SK-N-SH treated with all-trans-retinoic acid at 6 μM for 48 hours (cell line): ENCODE data around the gene FGF14.

Experiments
- ATAC-seq: fragments of 200-7000 bp; cut with Tn5 transposase; 3 replicates; pipeline ENCODE4 v1.9.1; 2020; ENCODE audit warnings: mild to moderate bottlenecking, moderate library complexity
- BACH2 ChIP-seq: fragments of 250-450 bp; sonication (Bioruptor Pico); IDR thresholded peaks from 2 replicates; pipeline ENCODE4 v1.9.0; 2021; ENCODE audit warnings: mild to moderate bottlenecking, borderline replicate concordance
- CREB5 ChIP-seq: fragments of 250-450 bp; sonication (Bioruptor Pico); IDR thresholded peaks from 2 replicates; pipeline ENCODE4 v1.5.1; 2020; ENCODE audit warnings: low read depth, mild to moderate bottlenecking, moderate library complexity
- CSDC2 ChIP-seq: fragments of 250-450 bp; sonication (Bioruptor Pico); IDR thresholded peaks from 2 replicates; pipeline ENCODE4 v1.5.0; 2020; ENCODE audit warnings: mild to moderate bottlenecking, moderate library complexity
- CSRNP3 ChIP-seq: fragments of 250-450 bp; sonication (Bioruptor Pico); IDR thresholded peaks from 2 replicates; pipeline ENCODE4 v1.5.1; 2021; ENCODE audit warnings: mild to moderate bottlenecking, moderate library complexity
- ESRRG ChIP-seq: fragments of 250-450 bp; sonication (Bioruptor Pico); IDR thresholded peaks from 2 replicates; pipeline ENCODE4 v1.6.1; 2021; ENCODE audit warnings: mild to moderate bottlenecking
- GLIS3 ChIP-seq: fragments of 250-450 bp; sonication (Bioruptor Pico); IDR thresholded peaks from 2 replicates; pipeline ENCODE4 v1.5.0; 2020; ENCODE audit warnings: mild to moderate bottlenecking, moderate library complexity
- OSR1 ChIP-seq: fragments of 250-450 bp; sonication (Bioruptor Pico); IDR thresholded peaks from 2 replicates; pipeline ENCODE4 v1.8.0; 2022; ENCODE audit warnings: moderate library complexity, mild to moderate bottlenecking, inconsistent platforms
- POU6F1 ChIP-seq: fragments of 250-450 bp; sonication (Bioruptor Pico); IDR thresholded peaks from 2 replicates; pipeline ENCODE4 v1.8.0; 2021; ENCODE audit warnings: low read depth, mild to moderate bottlenecking, moderate library complexity, borderline replicate concordance
- PPARA ChIP-seq: fragments of 250-450 bp; sonication (Bioruptor Pico); IDR thresholded peaks from 2 replicates; pipeline ENCODE4 v1.5.0; 2020; ENCODE audit warnings: mild to moderate bottlenecking, borderline replicate concordance
- RARB ChIP-seq: fragments of 250-450 bp; sonication (Bioruptor Pico); IDR thresholded peaks from 2 replicates; pipeline ENCODE4 v1.8.0; 2021; ENCODE audit warnings: mild to moderate bottlenecking, moderate library complexity
- SNAI2 ChIP-seq: fragments of 250-450 bp; sonication (Bioruptor Pico); IDR thresholded peaks from 2 replicates; pipeline ENCODE4 v1.5.0; 2020; ENCODE audit warnings: mild to moderate bottlenecking, moderate library complexity
- TCF4 ChIP-seq: fragments of 250-450 bp; sonication (Bioruptor Pico); IDR thresholded peaks from 2 replicates; pipeline ENCODE4 v1.8.0; 2021; ENCODE audit warnings: mild to moderate bottlenecking, moderate library complexity, borderline replicate concordance
- TSHZ2 ChIP-seq: fragments of 250-450 bp; sonication (Bioruptor Pico); IDR thresholded peaks from 2 replicates; pipeline ENCODE4 v1.5.0; 2020; ENCODE audit warnings: mild to moderate bottlenecking, moderate library complexity
- ZC3H10 ChIP-seq: fragments of 250-450 bp; sonication (Bioruptor Pico); IDR thresholded peaks from 2 replicates; pipeline ENCODE4 v1.5.1; 2021; ENCODE audit warnings: mild to moderate bottlenecking, moderate library complexity
- ZFP3 ChIP-seq: fragments of 250-450 bp; sonication (Bioruptor Pico); IDR thresholded peaks from 2 replicates; pipeline ENCODE4 v1.5.0; 2020; ENCODE audit warnings: mild to moderate bottlenecking, moderate library complexity
- ZFP30 ChIP-seq: fragments of 450-650 bp; formaldehyde crosslinking; IDR thresholded peaks from 2 replicates; pipeline ENCODE4 v1.5.0; 2022; ENCODE audit warnings: mild to moderate bottlenecking, moderate library complexity
- ZNF565 ChIP-seq: fragments of 450-650 bp; formaldehyde crosslinking; conservative IDR thresholded peaks from 2 replicates; pipeline ENCODE4 v1.5.0; 2020; ENCODE audit warnings: low read depth, mild to moderate bottlenecking, moderate library complexity
- ZNF8 ChIP-seq: fragments of 450-650 bp; formaldehyde crosslinking; IDR thresholded peaks from 2 replicates; pipeline ENCODE4 v1.5.0; 2020; ENCODE audit warnings: mild to moderate bottlenecking, moderate library complexity

The FGF14 gene

GRCh38 chr13:102235689-102236088 lies 166.2 kb downstream of the FGF14 start:
- no peak for ATAC-seq
- TF ChIP-seq RARB (CRISPR knock-in tag), result no peak
- TF ChIP-seq, all 23 proteins: peak for 0

GRCh38 chr13:102234618-102235017 lies 167.2 kb downstream of the FGF14 start:
- ATAC-seq, result no peak
- TF ChIP-seq TSHZ2 (CRISPR knock-in tag) (no peak), GLIS3 (CRISPR knock-in tag) (no peak), OSR1 (no peak), SNAI2 (CRISPR knock-in tag) (no peak), POU6F1 (CRISPR knock-in tag) (no peak), BACH2 (CRISPR knock-in tag) (no peak), ZC3H10 (CRISPR knock-in tag) (no peak), ZFP30 (CRISPR knock-in tag) (no peak), ESRRG (no peak), CSRNP3 (CRISPR knock-in tag) (no peak), ZNF8 (CRISPR knock-in tag) (no peak), ZNF565 (CRISPR knock-in tag) (no peak), TCF4 (CRISPR knock-in tag) (no peak), CREB5 (CRISPR knock-in tag) (no peak), RARB (CRISPR knock-in tag) (no peak)
- TF ChIP-seq, all 23 proteins: peak for 0

GRCh38 chr13:102233566-102234208 lies 168.2 kb downstream of the FGF14 start:
- TF ChIP-seq CSDC2 (no peak), TSHZ2 (CRISPR knock-in tag) (no peak), OSR1 (no peak), ESRRG (no peak), RARB (CRISPR knock-in tag) (no peak), ZFP30 (CRISPR knock-in tag) (no peak), ZFP3 (no peak), PPARA (CRISPR knock-in tag) (no peak), ZC3H10 (CRISPR knock-in tag) (no peak), BACH2 (CRISPR knock-in tag) (no peak), CREB5 (CRISPR knock-in tag) (no peak)
- no peak for ATAC-seq
